K562 (cell line): ENCODE measurements around the gene EXOC2. TPM values are rescaled to one million over a fixed set of nuclear protein-coding genes. Genes with fewer than 3 reads are reported as not detected.

ENCODE experiments used
- ATAC-seq: fragments of 200-7000 bp; cut with Tn5 transposase; 3 replicates; pipeline ENCODE4 v1.9.1; 2020; ENCODE audit warnings: moderate library complexity
- BruUV-seq: library from RNA; stranded (reverse); fragments of 400-500 nt; replicated peaks from 2 replicates; lab custom pipeline; 2021; lab: Mats Ljungman, UMichigan
- CTCF ChIA-PET: fragments of 300-600 bp; formaldehyde crosslinking; extraction: SDS; loops from one replicate; lab custom pipeline; 2021; ENCODE audit warnings: low intra/inter-chr PET ratio; lab: Yijun Ruan, JAX
- POLR2A ChIA-PET: fragments of 300-600, 350-650 bp; sonication (Branson Sonifier 250); formaldehyde crosslinking; extraction: SDS; loops from one replicate; lab custom pipeline; 2021; ENCODE audit warnings: antibody characterized with exemption, inconsistent platforms; lab: Yijun Ruan, JAX
- DNase-seq, 4 experiments: peaks; one replicate each; pipeline versions ENCODE4 v3.0.0 to v3.0.0-alpha.2; 2011 to 2018; ENCODE audit warnings: low spot score in 3 of 4, mixed read lengths in 3 of 4; ENCODE audit errors: extremely low read depth in 1 of 4
- FAIRE-seq: peaks from 2 replicates; lab custom pipeline; 2011; peaks lifted over from hg19 to GRCh38; lab: Jason Lieb, UNC
- H2AFZ ChIP-seq: 2 replicates; pipeline ENCODE4 v1.6.0; 2011; ENCODE audit warnings: low read depth, low read length, control low read depth, inconsistent platforms
- H3K27ac ChIP-seq: fragments of 200-600 bp; 3 replicates; pipeline ENCODE4 v1.8.0; 2011; ENCODE audit warnings: low read depth, mild to moderate bottlenecking, control low read depth, inconsistent platforms, low read length, moderate library complexity, mixed read lengths; ENCODE audit errors: extremely low read depth
- H3K27me3 ChIP-seq, 2 experiments: fragments of 300-600 bp in 1 of 2; 2 replicates in 1 of 2; 3 replicates in 1 of 2; pipeline versions ENCODE4 v1.6.0 to v1.8.0; 2011; ENCODE audit warnings: inconsistent platforms in 2 of 2, low read length in 2 of 2, mild to moderate bottlenecking in 1 of 2, mixed read lengths in 1 of 2, moderate library complexity in 1 of 2; ENCODE audit not compliant: control insufficient read depth in 2 of 2, insufficient read depth in 2 of 2
- H3K36me3 ChIP-seq: fragments of 300-600 bp; 3 replicates; pipeline ENCODE4 v1.8.0; 2011; ENCODE audit warnings: mild to moderate bottlenecking, low read length, inconsistent platforms; ENCODE audit not compliant: control insufficient read depth, insufficient read depth
- H3K4me1 ChIP-seq, 2 experiments: fragments of 200-600 bp in 1 of 2; replicated peaks in 1 of 2; 2 replicates in 1 of 2; 3 replicates in 1 of 2; pipeline versions ENCODE4 v1.5.1 to v1.8.0; 2011; ENCODE audit warnings: inconsistent platforms in 2 of 2, low read length in 2 of 2, mild to moderate bottlenecking in 1 of 2, mixed read lengths in 1 of 2, moderate library complexity in 1 of 2; ENCODE audit not compliant: control insufficient read depth in 2 of 2, insufficient read depth in 2 of 2
- H3K4me2 ChIP-seq: 2 replicates; pipeline ENCODE4 v1.6.1; 2011; ENCODE audit warnings: low read length, control low read depth, inconsistent platforms, mixed read lengths; ENCODE audit not compliant: insufficient read depth
- H3K4me3 ChIP-seq: fragments of 200-600 bp; sonication (generic), shearing (Covaris generic); 2 replicates; pipeline ENCODE4 v1.5.1; 2016; ENCODE audit warnings: control low read depth, inconsistent platforms
- H3K79me2 ChIP-seq: fragments of 200-600 bp; 3 replicates; pipeline ENCODE4 v1.8.0; 2011; ENCODE audit warnings: low read length, inconsistent platforms; ENCODE audit not compliant: control insufficient read depth, insufficient read depth
- H3K9ac ChIP-seq, 2 experiments: 2 replicates each; pipeline versions ENCODE4 v1.6.0 to v1.6.1; 2011; ENCODE audit warnings: low read depth in 2 of 2, low read length in 2 of 2, control low read depth in 1 of 2, inconsistent platforms in 1 of 2, mild to moderate bottlenecking in 1 of 2, mixed read lengths in 1 of 2; ENCODE audit not compliant: insufficient read depth in 1 of 2
- H3K9me1 ChIP-seq: one replicate; pipeline ENCODE4 v1.6.0; 2011; ENCODE audit warnings: inconsistent platforms, mild to moderate bottlenecking, low read length, moderate library complexity; ENCODE audit not compliant: control insufficient read depth, insufficient read depth
- H3K9me3 ChIP-seq: replicated peaks from 2 replicates; pipeline ENCODE4 v1.5.1; 2011; ENCODE audit warnings: low read depth, low read length, inconsistent platforms; ENCODE audit not compliant: control insufficient read depth, insufficient read depth
- H4K20me1 ChIP-seq: replicated peaks from 2 replicates; pipeline ENCODE4 v1.6.1; 2011; ENCODE audit warnings: low read length, inconsistent platforms, mixed read lengths; ENCODE audit not compliant: control insufficient read depth, insufficient read depth
- ETV1 ChIP-seq: fragments of 450-650 bp; conservative IDR thresholded peaks from 2 replicates; pipeline ENCODE4 v1.6.1; 2016; ENCODE audit warnings: missing genetic modification characterization, control low read depth, low read depth, missing compliant biosample characterization
- NELFE ChIP-seq: IDR thresholded peaks from 2 replicates; pipeline ENCODE4 v1.6.1; 2011; ENCODE audit warnings: mild to moderate bottlenecking; ENCODE audit not compliant: insufficient read depth, insufficient read length
- NFE2L1 ChIP-seq: fragments of 450-650 bp; IDR thresholded peaks from 2 replicates; pipeline ENCODE4 v1.6.1; 2016; ENCODE audit warnings: missing genetic modification characterization, low read depth, mild to moderate bottlenecking, missing compliant biosample characterization, moderate library complexity, borderline replicate concordance
- NFIX ChIP-seq: fragments of 250-450 bp; sonication (Bioruptor Pico); IDR thresholded peaks from 2 replicates; pipeline ENCODE4 v1.4.0; 2020; ENCODE audit warnings: low read depth, mild to moderate bottlenecking, moderate library complexity
- PHF8 ChIP-seq: fragments of 200-600 bp; sonication (generic); IDR thresholded peaks from 2 replicates; pipeline ENCODE4 v1.6.1; 2012; ENCODE audit warnings: mixed run types, mild to moderate bottlenecking, inconsistent platforms, low read length, moderate library complexity, borderline replicate concordance
- SMAD1 ChIP-seq: fragments of 150-350 bp; IDR thresholded peaks from 2 replicates; pipeline ENCODE4 v1.6.1; 2014; ENCODE audit warnings: low read length, low read depth; ENCODE audit not compliant: partially characterized antibody
- TEAD2 ChIP-seq: fragments of 450-650 bp; IDR thresholded peaks from 2 replicates; pipeline ENCODE4 v1.6.1; 2016; ENCODE audit warnings: missing genetic modification characterization, control low read depth, missing compliant biosample characterization
- THRAP3 ChIP-seq: fragments of 450-650 bp; IDR thresholded peaks from 2 replicates; pipeline ENCODE4 v1.6.1; 2016; ENCODE audit warnings: mild to moderate bottlenecking, inconsistent platforms, borderline replicate concordance
- ZNF395 ChIP-seq: fragments of 200-800 bp; sonication (Bioruptor generic); IDR thresholded peaks from 2 replicates; pipeline ENCODE4 v1.6.1; 2017; ENCODE audit warnings: missing genetic modification characterization, missing compliant biosample characterization
- WGBS: fragments of 100-300 bp; shearing (Covaris generic); methylation state at CpG from one replicate; pipeline ENCODE4 v1.1.6; 2016; ENCODE audit warnings: low coverage, mixed read lengths; ENCODE audit not compliant: insufficient coverage; ENCODE audit errors: missing lambda C conversion rate; 5-methylcytosine and 5-hydroxymethylcytosine counted together
- in situ Hi-C: fragments of 300-500 bp; cut with MboI; formaldehyde crosslinking; loops from 4 replicates; pipeline ENCODE4 v1.15.0; 2018; ENCODE audit warnings: inconsistent platforms, mixed read lengths
- intact Hi-C: fragments of 100-400 bp; cut with micrococcal nuclease; formaldehyde crosslinking; loops from 2 replicates; pipeline ENCODE4 v1.14.2; 2022
- polyA plus RNA-seq, 8 experiments: library from polyadenylated mRNA; depleted of rRNA in 4 of 8; stranded (reverse) in 5 of 8; unstranded in 3 of 8; fragments of >200 nt; fragmentation: Nextera tagmentation in 2 of 8; fragmentation: Illumina TruSeq in 1 of 8; extraction: Ambion mirVana in 2 of 8; extraction: Trizol in 1 of 8; gene quantifications; 2 replicates each; pipeline versions ENCODE4 v1.2.1 to v1.2.3, GENCODE V29; 2011 to 2014; ENCODE audit warnings: inconsistent platforms in 1 of 8, missing spikeins in 1 of 8
- total RNA-seq, 7 experiments: library from RNA; depleted of rRNA in 6 of 7; stranded (reverse); fragments of >200 nt in 6 of 7; fragmentation: Illumina TruSeq in 2 of 7; extraction: Trizol in 2 of 7; gene quantifications; 2 replicates each; pipeline versions ENCODE4 v1.2.1 to v1.2.3, GENCODE V29; 2011 to 2021; ENCODE audit warnings: low replicate concordance in 1 of 7
- TF ChIP-seq, protein P1 (sequence below), 3 experiments: IDR thresholded peaks in 2 of 3; conservative IDR thresholded peaks in 1 of 3; 2 replicates each; pipeline ENCODE4 v1.5.1; 2011 to 2012; ENCODE audit warnings: low read length in 3 of 3, mild to moderate bottlenecking in 3 of 3, control low read depth in 2 of 3, improper control_type of control experiment in 1 of 3, inconsistent platforms in 1 of 3, low read depth in 1 of 3, mixed read lengths in 1 of 3, moderate library complexity in 1 of 3; ENCODE audit not compliant: insufficient read depth in 2 of 3

Gene EXOC2
- total and polyA plus RNA-seq, 9 of the 15 experiments (the other 6 are each of a cell fraction or from before 2014, with no cell fraction given), result 12.2 to 30.2 (median 24.2) TPM

DNA sequence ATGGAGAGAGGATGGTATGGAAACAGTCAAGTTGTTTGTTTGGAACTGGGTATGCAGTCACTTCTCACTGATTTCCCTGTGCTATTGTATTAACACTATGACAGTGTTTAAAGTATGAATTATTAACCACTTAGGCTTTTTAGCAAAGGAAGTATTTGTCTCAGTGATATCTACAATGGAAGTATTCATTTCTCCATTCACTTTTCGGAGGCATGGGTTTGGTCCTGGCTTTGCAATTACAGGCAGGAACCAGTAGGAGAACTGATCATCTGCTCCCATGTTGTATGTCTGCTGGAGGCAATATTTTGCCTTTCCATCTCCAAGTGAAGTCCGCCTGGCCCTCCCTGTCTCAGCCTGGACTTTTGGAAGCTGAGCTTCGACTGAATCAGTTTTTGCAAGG, 30.6 kb upstream of the EXOC2 start:
- H3K4me2 ChIP-seq, result no peak overlapping the region
- no peaks in the 10 kb centered on the region for H4K20me1 ChIP-seq
- H3K36me3 ChIP-seq, result no peaks in the 10 kb centered on the region
- WGBS, result 2% methylated on average over 3 of the region's 3 CpGs
- peaks cover 26 to 41% of the 10 kb centered on the region in 2 experiments for H3K27me3 ChIP-seq
- intact Hi-C loops, result loop anchor here (10.0 kb wide), 1 partner anchor 661 kb away; the partner anchor contains the start of gene FOXF2
- no peaks in the 10 kb centered on the region for H3K9me1 ChIP-seq
- H3K79me2 ChIP-seq, result no peaks in the 10 kb centered on the region
- no peak for FAIRE-seq
- no peaks in the 10 kb centered on the region for H3K9me3 ChIP-seq
- H3K4me3 ChIP-seq, result no peak overlapping the region
- H3K27ac ChIP-seq, result no peak overlapping the region
- H2AFZ ChIP-seq, result no peak overlapping the region
- in situ Hi-C loops, result no loop called here
- BruUV-seq, result no TSS peak
- POLR2A ChIA-PET, result no interaction called here
- CTCF ChIA-PET, result no interaction called here
- no peak for TF ChIP-seq THRAP3
- TF ChIP-seq, protein P1, sequence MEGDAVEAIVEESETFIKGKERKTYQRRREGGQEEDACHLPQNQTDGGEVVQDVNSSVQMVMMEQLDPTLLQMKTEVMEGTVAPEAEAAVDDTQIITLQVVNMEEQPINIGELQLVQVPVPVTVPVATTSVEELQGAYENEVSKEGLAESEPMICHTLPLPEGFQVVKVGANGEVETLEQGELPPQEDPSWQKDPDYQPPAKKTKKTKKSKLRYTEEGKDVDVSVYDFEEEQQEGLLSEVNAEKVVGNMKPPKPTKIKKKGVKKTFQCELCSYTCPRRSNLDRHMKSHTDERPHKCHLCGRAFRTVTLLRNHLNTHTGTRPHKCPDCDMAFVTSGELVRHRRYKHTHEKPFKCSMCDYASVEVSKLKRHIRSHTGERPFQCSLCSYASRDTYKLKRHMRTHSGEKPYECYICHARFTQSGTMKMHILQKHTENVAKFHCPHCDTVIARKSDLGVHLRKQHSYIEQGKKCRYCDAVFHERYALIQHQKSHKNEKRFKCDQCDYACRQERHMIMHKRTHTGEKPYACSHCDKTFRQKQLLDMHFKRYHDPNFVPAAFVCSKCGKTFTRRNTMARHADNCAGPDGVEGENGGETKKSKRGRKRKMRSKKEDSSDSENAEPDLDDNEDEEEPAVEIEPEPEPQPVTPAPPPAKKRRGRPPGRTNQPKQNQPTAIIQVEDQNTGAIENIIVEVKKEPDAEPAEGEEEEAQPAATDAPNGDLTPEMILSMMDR (IDR thresholded peaks at IDR 0.05 in 2 of 3, conservative IDR thresholded peaks at IDR 0.05 in 1 of 3; ENCODE audit: insufficient read depth in 2 of 3, low read depth in 1 of 3, low read length in 3 of 3), result 0 out of 6 replicates have a peak, but pooled peaks of 2 of the 3 experiments have one; percentile 14 to 16
- TF ChIP-seq, all 486 proteins: peak for 1
- DNase-seq (peak in 1 of 4 experiments; percentile 38), ATAC-seq (peak; percentile 51; the same call in 1 of the 3 replicates)
- no peaks in the 10 kb centered on the region for H3K4me1 ChIP-seq
- no peak overlapping the region for H3K9ac ChIP-seq

GRCh38 chr6:722608-723007, 29.7 kb upstream of the EXOC2 start:
- no peak for DNase-seq
- no peak overlapping the region for H3K4me2 ChIP-seq
- H2AFZ ChIP-seq, result no peak overlapping the region
- no peak overlapping the region for H3K9ac ChIP-seq
- FAIRE-seq, result no peak
- ATAC-seq, result no peak
- BruUV-seq, result no TSS peak
- H3K9me1 ChIP-seq, result no peaks in the 10 kb centered on the region
- no peak overlapping the region for H3K27ac ChIP-seq
- H3K36me3 ChIP-seq, result no peaks in the 10 kb centered on the region
- ChIA-PET CTCF (interaction anchor here (0.9 kb wide), 1 partner anchor 129 kb away, joined by 3 read pairs; no protein-coding TSS in a partner anchor), POLR2A (interaction anchor here (0.7 to 1.2 kb wide), 4 partner anchors 11 to 105 kb away, joined by 3 read pairs; no protein-coding TSS in a partner anchor)
- 13% methylated on average over 4 of the region's 4 CpGs for WGBS
- intact Hi-C loops, result loop anchor here (1.0 to 10.0 kb wide), 2 partner anchors 65 to 662 kb away; partner anchors contain the start of gene FOXF2
- H3K79me2 ChIP-seq, result no peaks in the 10 kb centered on the region
- no peaks in the 10 kb centered on the region for H3K9me3 ChIP-seq
- in situ Hi-C loops, result no loop called here
- no peaks in the 10 kb centered on the region for H4K20me1 ChIP-seq
- H3K27me3 ChIP-seq, result peaks cover 22 to 43% of the 10 kb centered on the region in 2 experiments
- no peaks in the 10 kb centered on the region for H3K4me1 ChIP-seq
- no peak overlapping the region for H3K4me3 ChIP-seq
- TF ChIP-seq TEAD2 (tag) (no peak), ETV1 (tag) (no peak), NFIX (CRISPR knock-in tag) (no peak), NELFE (no peak), PHF8 (no peak), ZNF395 (CRISPR knock-in tag) (no peak), SMAD1 (no peak), NFE2L1 (no peak)
